GM12892 (cell line): ENCODE data around the gene SIAH3.
"Not testable (repeated sequence)": the region's sequence is repeated elsewhere in the genome, so short reads cannot be mapped to it uniquely, and the experiment has no call there.

Experiments
- DNase-seq: peaks from one replicate; pipeline ENCODE4 v3.0.0; 2011; ENCODE audit not compliant: insufficient read length
- FAIRE-seq: peaks from 2 replicates; lab custom pipeline; 2011; peaks lifted over from hg19 to GRCh38; lab: Jason Lieb, UNC
- POLR2A ChIP-seq: IDR thresholded peaks from 2 replicates; pipeline ENCODE4 v1.6.1; 2011; ENCODE audit warnings: low read depth, low read length, control low read depth
- POLR2AphosphoS5 ChIP-seq: IDR thresholded peaks from 2 replicates; pipeline ENCODE4 v1.6.1; 2011; ENCODE audit warnings: low read depth, low read length, control low read depth
- TAF1 ChIP-seq: IDR thresholded peaks from 2 replicates; pipeline ENCODE4 v1.6.1; 2011; ENCODE audit warnings: low read depth, mild to moderate bottlenecking, control low read depth, low read length, borderline replicate concordance

Gene SIAH3

DNA sequence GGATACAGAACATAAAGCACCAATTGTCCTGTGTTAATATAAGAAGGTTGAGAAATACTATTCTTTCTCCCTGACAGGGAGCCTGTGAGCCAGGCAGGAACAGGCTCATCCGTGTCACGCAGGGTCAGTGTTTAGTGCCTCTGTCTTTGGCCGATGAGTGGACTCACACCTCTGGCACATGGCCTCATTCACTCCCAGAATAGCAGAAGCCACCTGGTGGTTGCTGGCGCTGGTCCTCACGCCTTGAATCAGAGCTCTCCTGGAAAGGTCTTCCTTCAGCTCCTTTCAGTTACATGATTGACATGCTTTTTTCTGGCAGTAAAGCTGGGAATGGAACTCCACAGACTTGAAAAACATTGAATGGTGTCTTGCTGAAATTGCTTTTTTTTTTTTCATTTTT lies 28.1 kb upstream of the SIAH3 start:
- FAIRE-seq (no peak), DNase-seq (no peak)
- TF ChIP-seq POLR2A (no peak), TAF1 (no peak), POLR2AphosphoS5 (no peak)

DNA sequence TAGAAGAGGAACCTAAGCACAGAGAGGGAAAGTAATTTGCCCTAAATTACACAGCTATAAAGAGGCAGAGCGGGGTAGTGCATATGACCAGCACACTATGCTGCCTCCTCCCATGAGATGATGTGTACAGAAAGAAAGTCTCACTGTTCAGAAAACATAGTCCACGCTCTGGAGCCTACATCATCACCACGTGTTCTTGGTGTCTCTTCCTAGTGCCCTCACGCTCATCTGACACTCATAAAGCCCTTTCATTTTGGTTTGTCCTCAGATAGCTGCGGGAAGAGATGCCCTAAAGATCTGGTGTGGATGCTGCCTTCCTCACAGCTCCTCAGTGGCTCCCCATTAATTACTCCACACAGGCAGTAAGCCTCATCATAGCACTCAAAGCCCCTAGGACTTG lies 27.4 kb upstream of the SIAH3 start:
- DNase-seq (no peak), FAIRE-seq (no peak)
- TF ChIP-seq POLR2A (no peak), TAF1 (no peak), POLR2AphosphoS5 (no peak)

DNA sequence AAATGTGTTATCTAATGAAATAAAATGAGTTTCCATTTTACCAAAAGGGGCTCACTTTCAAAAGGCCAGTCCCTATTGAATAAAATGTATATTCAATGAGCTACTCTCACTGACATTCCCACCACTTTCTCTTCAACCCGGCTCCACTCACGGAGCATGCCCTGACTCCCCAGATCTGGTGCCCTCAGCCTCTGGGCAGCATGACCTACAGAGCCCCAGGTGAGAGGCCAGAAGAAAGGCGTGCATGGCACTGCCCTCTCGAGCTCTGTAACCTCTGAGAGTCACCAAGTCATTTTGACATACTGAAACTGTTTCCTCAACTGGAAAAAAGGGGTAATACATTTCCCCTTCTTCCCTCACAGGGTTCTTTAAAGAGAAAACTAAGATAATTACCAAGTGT lies 25.2 kb upstream of the SIAH3 start:
- FAIRE-seq, result no peak
- TF ChIP-seq TAF1 (no peak), POLR2AphosphoS5 (no peak), POLR2A (no peak)
- no peak for DNase-seq

DNA sequence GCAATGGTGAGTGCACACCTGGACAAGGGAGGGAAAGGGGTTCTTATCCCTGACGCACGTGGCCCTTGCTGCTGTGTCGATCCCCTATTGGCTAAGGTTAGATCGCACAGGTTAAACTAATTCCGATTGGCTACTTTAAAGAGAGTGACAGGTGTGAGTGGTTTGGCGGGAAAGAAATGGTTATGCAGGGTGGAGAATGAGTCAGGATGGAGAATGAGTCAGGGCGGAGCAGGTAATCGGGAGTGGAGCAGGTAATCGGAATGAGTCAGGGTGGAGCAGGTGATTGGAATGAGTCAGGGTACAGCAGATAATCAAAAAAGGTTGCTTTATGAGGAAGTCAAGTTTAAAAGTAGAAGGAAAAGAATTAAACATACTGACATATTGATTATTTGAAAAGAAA lies 24.4 kb upstream of the SIAH3 start:
- TF ChIP-seq POLR2A, result no peak
- TF ChIP-seq POLR2AphosphoS5, result no peak
- no peak for TF ChIP-seq TAF1
- FAIRE-seq, result no peak

GRCh38 chr13:45873491-45874325 lies 22.2 kb upstream of the SIAH3 start:
- DNase-seq, result no peak
- FAIRE-seq, result no peak

More for the DNA sequence above, 24.4 kb upstream of the SIAH3 start:
- DNase-seq, result no peak

DNA sequence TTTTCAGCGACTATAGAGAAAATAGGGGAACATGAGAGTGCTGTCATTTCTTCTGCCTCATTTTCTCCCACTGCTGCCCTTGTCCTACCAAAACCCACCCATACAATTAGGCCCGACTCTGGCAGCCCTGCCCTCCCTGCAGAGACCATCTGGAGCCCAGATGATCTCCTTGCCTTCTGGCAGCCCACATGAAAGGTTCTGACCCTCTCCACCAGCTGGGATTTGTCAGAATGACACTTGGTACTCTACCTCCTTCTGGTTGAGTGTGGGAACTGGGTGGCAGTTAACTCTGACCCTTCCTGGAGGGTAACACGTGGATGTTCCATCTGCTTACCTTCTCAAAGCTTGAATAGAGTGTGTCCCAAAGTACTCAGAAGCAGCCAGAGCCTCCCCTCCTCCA lies 21.0 kb upstream of the SIAH3 start:
- FAIRE-seq, result no peak
- no peak for TF ChIP-seq TAF1
- TF ChIP-seq POLR2A, result no peak
- TF ChIP-seq POLR2AphosphoS5, result no peak
- no peak for DNase-seq

More at GRCh38 chr13:45873491-45874325, 22.2 kb upstream of the SIAH3 start:
- no peak for TF ChIP-seq TAF1

- not testable (repeated sequence) for DNase-seq, FAIRE-seq
Measured at GRCh38 chr13:45871201-45871600, 19.6 kb upstream of the SIAH3 start.

GRCh38 chr13:45870232-45870631 lies 18.7 kb upstream of the SIAH3 start:
- no peak for TF ChIP-seq POLR2AphosphoS5
- TF ChIP-seq POLR2A, result no peak
- TF ChIP-seq TAF1, result no peak
- DNase-seq (no peak), FAIRE-seq (no peak)

GRCh38 chr13:45865414-45865813 lies 13.9 kb upstream of the SIAH3 start:
- TF ChIP-seq POLR2AphosphoS5 (no peak), TAF1 (no peak), POLR2A (no peak)
- FAIRE-seq (no peak), DNase-seq (no peak)

GRCh38 chr13:45863709-45864590 lies 12.4 kb upstream of the SIAH3 start:
- no peak for TF ChIP-seq POLR2AphosphoS5
- TF ChIP-seq TAF1, result no peak
- TF ChIP-seq POLR2A, result no peak

GRCh38 chr13:45861322-45861721 lies 9.8 kb upstream of the SIAH3 start:
- DNase-seq, result no peak
- FAIRE-seq, result no peak
- TF ChIP-seq POLR2A, result no peak
- TF ChIP-seq TAF1, result no peak
- no peak for TF ChIP-seq POLR2AphosphoS5

More at GRCh38 chr13:45863709-45864590, 12.4 kb upstream of the SIAH3 start:
- DNase-seq, result no peak
- no peak for FAIRE-seq
